Activated naive CD4-positive, alpha-beta T cell treated with anti-CD3 and anti-CD28 coated beads, Interleukin-2, amount 10 ng/mL, durations not matched to agents 7 days and 5 days (primary cell): ENCODE data around the gene CKB.

Experiments
- CTCF ChIA-PET: fragments of 350-600 bp; sonication (Branson Sonifier 250); formaldehyde crosslinking; loops from one replicate; lab custom pipeline; 2021; ENCODE audit warnings: antibody characterized with exemption; lab: Charles Lee
- DNase-seq: peaks from one replicate; pipeline ENCODE4 v3.0.0-alpha.2; 2020
- H3K27ac Mint-ChIP-seq: one replicate; pipeline ENCODE4 v1.8.0; 2021; ENCODE audit warnings: mild to moderate bottlenecking, moderate library complexity, mixed read lengths
- H3K27me3 Mint-ChIP-seq: one replicate; pipeline ENCODE4 v1.8.0; 2021; ENCODE audit warnings: mild to moderate bottlenecking, mixed read lengths
- H3K36me3 Mint-ChIP-seq: one replicate; pipeline ENCODE4 v1.8.0; 2021; ENCODE audit warnings: mixed read lengths
- H3K4me1 Mint-ChIP-seq: one replicate; pipeline ENCODE4 v1.8.0; 2021; ENCODE audit warnings: mixed read lengths
- H3K4me3 Mint-ChIP-seq: one replicate; pipeline ENCODE4 v1.8.0; 2021; ENCODE audit warnings: mild to moderate bottlenecking, moderate library complexity, mixed read lengths
- H3K9me3 Mint-ChIP-seq: one replicate; pipeline ENCODE4 v1.8.0; 2021; ENCODE audit warnings: mixed read lengths

Gene CKB

GRCh38 chr14:103522649-103523574 is at the start of gene CKB:
CKB (minus strand) TSS chr14:103522830; CDS start chr14:103522493, 337 bp downstream.
- Mint-ChIP-seq H3K27ac (no peak within 1 kb of the TSS), H3K4me3 (peak within 1 kb of the TSS; percentile 55), H3K4me1 (peaks cover 29% of the 10 kb centered on the region), H3K9me3 (no peaks in the 10 kb centered on the region), H3K36me3 (no peaks in the 10 kb centered on the region), H3K27me3 (peaks cover 84% of the 10 kb centered on the region)
- CTCF ChIA-PET = no interaction called here
- DNase-seq = peak; percentile 41

DNA sequence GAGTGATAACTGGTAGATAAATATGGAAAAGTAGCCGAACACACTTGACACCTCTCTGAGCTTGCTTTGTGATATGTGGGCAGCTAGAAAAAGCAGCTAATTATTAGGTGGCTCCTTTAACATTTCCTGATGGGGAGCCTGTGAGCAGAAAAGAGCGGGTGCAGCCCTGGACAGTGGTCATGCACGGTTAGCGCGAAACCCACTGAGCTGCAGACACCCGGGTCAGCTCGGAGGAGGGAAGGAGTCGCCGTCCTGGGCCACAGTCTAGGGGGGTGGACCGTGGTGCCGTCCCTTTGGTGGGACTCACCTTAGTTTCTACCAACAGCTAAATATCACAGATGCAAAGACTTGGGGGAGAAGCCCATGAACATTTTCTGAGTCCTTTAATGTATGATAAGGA is 46.8 kb upstream of the CKB start:
- CTCF ChIA-PET = no interaction called here
- DNase-seq = no peak
- H3K9me3 Mint-ChIP-seq = no peaks in the 10 kb centered on the region
- peaks cover 15% of the 10 kb centered on the region for H3K4me1 Mint-ChIP-seq
- H3K27ac Mint-ChIP-seq = no peak overlapping the region
- H3K27me3 Mint-ChIP-seq = no peaks in the 10 kb centered on the region
- peaks cover 13% of the 10 kb centered on the region for H3K36me3 Mint-ChIP-seq
- H3K4me3 Mint-ChIP-seq = no peak overlapping the region

DNA sequence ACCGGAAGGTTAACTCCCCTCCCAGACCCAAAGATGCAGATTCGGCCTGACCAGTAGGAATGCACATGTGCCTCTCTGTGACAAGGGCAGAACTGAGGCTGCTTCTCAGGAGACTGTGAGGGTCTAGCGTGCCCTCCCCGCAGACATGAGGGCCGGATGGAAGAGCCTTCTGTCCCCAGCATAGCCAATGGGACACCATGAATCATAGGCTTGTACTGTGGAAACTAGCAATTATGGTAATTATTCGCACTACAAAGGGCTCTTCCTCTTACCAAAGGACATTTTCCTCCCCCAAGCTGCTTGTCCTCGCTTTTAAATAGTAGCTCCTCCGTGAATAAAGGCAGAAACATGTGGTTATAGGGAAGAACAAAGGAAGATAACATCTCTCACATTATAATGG is 46.3 kb upstream of the CKB start:
- Mint-ChIP-seq H3K4me3 (no peak overlapping the region), H3K4me1 (peaks cover 18% of the 10 kb centered on the region), H3K27ac (no peak overlapping the region), H3K27me3 (no peaks in the 10 kb centered on the region), H3K36me3 (peaks cover 9% of the 10 kb centered on the region), H3K9me3 (no peaks in the 10 kb centered on the region)
- no peak for DNase-seq
- CTCF ChIA-PET = no interaction called here

GRCh38 chr14:103563844-103564505 is 41.3 kb upstream of the CKB start:
- Mint-ChIP-seq H3K9me3 (no peaks in the 10 kb centered on the region), H3K27me3 (no peaks in the 10 kb centered on the region), H3K4me1 (peaks cover 53% of the 10 kb centered on the region), H3K4me3 (peak overlapping the region; percentile 91), H3K36me3 (peaks cover 26% of the 10 kb centered on the region), H3K27ac (peak overlapping the region; percentile 64)
- no peak for DNase-seq
- CTCF ChIA-PET = interaction anchor here (1.5 to 1.9 kb wide), 2 partner anchors 43 to 45 kb away, joined by 4 to 5 read pairs; no protein-coding TSS in a partner anchor

DNA sequence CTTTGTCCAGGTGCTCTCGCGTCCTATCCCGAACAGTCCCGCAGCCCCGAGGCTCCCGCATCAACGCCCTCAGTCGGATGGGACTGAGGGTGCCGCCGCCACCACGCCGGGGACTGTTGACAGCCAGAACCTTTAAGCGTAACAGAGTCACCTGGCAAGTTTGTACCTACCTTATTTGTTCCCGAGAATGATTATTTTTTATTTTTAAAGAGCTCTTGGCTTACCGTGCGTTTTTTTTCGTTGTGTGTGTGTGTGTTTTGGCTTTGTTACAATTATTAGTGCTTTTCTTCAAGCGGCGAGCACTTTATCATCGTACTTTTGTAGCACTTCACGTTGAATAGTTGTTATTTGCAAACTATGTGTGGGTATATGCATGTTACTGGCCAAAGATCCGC is 40.6 kb upstream of the CKB start:
- DNase-seq = no peak
- no peaks in the 10 kb centered on the region for H3K27me3 Mint-ChIP-seq
- H3K27ac Mint-ChIP-seq = peak overlapping the region; percentile 86
- peak overlapping the region; percentile 91 for H3K4me3 Mint-ChIP-seq
- peaks cover 30% of the 10 kb centered on the region for H3K36me3 Mint-ChIP-seq
- peaks cover 60% of the 10 kb centered on the region for H3K4me1 Mint-ChIP-seq
- CTCF ChIA-PET = interaction anchor here (1.5 kb wide), 1 partner anchor 45 kb away, joined by 5 read pairs; no protein-coding TSS in a partner anchor
- H3K9me3 Mint-ChIP-seq = no peaks in the 10 kb centered on the region

DNA sequence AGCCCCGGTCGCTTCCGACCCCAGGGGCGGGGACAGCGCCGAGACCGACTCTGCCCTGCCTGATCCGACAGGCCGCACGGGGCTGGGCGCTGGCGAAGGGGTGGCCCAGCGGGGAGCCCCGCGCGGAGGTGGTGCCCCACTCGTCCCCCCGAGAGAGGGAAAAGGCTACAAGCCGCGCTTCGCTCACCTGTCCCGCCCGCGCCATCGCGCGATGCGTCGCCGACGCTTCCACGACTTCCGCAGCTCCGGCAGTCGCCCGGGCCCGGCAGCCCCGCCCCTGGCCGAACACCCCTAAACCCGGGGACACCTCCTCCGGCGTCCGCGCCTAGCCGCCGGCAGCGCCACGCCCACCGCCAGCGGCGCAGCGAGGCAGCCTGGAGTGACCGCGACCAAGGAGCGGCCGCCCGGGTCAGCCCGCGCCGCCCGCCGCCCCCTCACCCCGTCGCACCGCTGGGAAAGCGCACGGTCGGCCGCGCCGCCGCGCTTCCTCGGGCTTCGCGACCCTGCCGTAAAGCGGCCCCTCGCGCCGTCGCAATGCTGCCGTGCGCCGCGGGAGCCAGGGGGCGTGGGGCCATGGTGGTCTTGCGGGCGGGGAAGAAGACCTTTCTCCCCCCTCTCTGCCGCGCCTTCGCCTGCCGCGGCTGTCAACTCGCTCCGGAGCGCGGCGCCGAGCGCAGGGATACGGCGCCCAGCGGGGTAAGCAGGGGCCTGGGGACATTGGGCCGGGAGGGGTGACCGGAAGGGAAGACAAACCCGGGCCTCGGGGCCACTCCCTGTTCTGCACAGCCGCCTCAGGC is 40.0 kb upstream of the CKB start, which contains the start of the genes BAG5 and COA8:
BAG5 (minus strand) TSS at position 229 of the 797 bp plus-strand sequence. CDS start 1,493 bp downstream, outside the sequence.
COA8 (plus strand) TSS at position 532 of the 797 bp plus-strand sequence; CDS start at position 574, 42 bp downstream.
- Mint-ChIP-seq H3K36me3 (peaks cover 31% of the 10 kb centered on the region), H3K27me3 (no peaks in the 10 kb centered on the region), H3K27ac (peak within 1 kb of the TSS; percentile 94), H3K9me3 (no peaks in the 10 kb centered on the region), H3K4me1 (peaks cover 62% of the 10 kb centered on the region), H3K4me3 (peak within 1 kb of the TSS; percentile 91)
- DNase-seq = peak; percentile 91
- CTCF ChIA-PET = interaction anchor here (1.3 to 1.6 kb wide), 3 partner anchors 9 to 171 kb away, joined by 3 to 5 read pairs (median 4); no protein-coding TSS in a partner anchor

DNA sequence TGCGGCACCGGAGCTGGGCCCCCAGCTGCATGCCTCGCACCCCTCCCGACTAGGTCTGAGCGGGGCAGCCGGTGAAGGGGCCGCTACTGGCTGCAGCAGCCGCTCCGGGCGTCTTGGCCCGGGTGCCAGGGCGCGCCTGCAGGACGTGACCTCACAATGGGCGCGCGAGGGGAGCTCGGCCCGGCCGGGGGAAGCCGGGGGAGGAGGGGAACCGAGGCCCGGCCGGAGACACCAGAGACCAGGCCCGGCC is 39.5 kb upstream of the CKB start:
- H3K4me1 Mint-ChIP-seq = peaks cover 67% of the 10 kb centered on the region

DNA sequence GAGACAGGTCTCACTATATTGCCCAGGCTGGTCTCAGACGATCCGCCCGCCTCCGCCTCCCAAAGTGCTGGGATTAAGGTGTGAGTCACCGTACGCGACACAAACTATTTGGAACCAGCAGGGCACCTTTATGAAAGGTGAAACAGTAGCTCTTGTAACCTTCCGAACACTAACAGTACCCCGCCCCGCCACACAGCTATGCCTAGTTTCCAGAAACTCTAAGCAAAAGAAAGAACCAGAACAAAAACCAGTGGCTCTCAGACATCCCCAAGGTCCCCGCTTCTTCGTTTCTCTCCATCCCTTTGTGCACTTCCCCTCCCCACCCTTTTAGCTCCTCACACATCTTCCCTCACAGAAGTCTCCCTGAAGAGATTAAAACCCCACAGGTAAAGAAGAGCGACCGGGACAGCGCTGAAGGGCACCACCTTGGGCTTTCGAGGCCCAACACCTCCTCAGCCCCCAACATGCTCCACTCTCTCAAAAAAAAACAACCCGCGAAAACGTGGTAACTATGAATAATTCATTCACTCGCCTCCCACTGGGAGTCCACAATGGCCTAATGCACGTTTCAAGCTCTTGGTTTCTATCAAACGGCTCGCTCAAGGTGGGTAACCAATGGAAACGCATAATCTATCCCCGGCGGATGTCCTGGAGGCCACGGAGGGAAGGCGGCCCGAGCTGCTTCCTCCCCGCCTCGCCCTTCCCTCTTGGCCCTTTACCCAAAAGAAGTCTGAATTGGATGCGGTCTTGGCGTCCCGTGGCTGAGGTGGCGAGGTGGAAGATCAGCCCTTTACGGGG is 39.0 kb upstream of the CKB start:
- peak; percentile 71 for DNase-seq
- peak overlapping the region; percentile 91 for H3K4me3 Mint-ChIP-seq
- peaks cover 33% of the 10 kb centered on the region for H3K36me3 Mint-ChIP-seq
- no peaks in the 10 kb centered on the region for H3K9me3 Mint-ChIP-seq
- peak overlapping the region; percentile 94 for H3K27ac Mint-ChIP-seq
- H3K27me3 Mint-ChIP-seq = no peaks in the 10 kb centered on the region
- CTCF ChIA-PET = interaction anchor here (1.2 to 1.6 kb wide), 3 partner anchors 10 to 170 kb away, joined by 3 to 4 read pairs (median 4); no protein-coding TSS in a partner anchor
- peaks cover 68% of the 10 kb centered on the region for H3K4me1 Mint-ChIP-seq

More for the DNA sequence above, 39.5 kb upstream of the CKB start:
- Mint-ChIP-seq H3K9me3 (no peaks in the 10 kb centered on the region), H3K27ac (peak overlapping the region; percentile 94), H3K27me3 (no peaks in the 10 kb centered on the region), H3K4me3 (peak overlapping the region; percentile 91), H3K36me3 (peaks cover 33% of the 10 kb centered on the region)
- no peak for DNase-seq
- CTCF ChIA-PET = interaction anchor here (1.2 to 1.6 kb wide), 3 partner anchors 9 to 171 kb away, joined by 3 to 4 read pairs (median 4); no protein-coding TSS in a partner anchor

GRCh38 chr14:103560691-103561090 is 38.1 kb upstream of the CKB start:
- H3K4me1 Mint-ChIP-seq = peaks cover 62% of the 10 kb centered on the region
- peaks cover 31% of the 10 kb centered on the region for H3K36me3 Mint-ChIP-seq
- DNase-seq = no peak
- no peaks in the 10 kb centered on the region for H3K9me3 Mint-ChIP-seq
- peak overlapping the region; percentile 91 for H3K4me3 Mint-ChIP-seq
- CTCF ChIA-PET = interaction anchor here (1.2 kb wide), 1 partner anchor 42 kb away, joined by 4 read pairs; no protein-coding TSS in a partner anchor
- H3K27ac Mint-ChIP-seq = peak overlapping the region; percentile 94
- no peaks in the 10 kb centered on the region for H3K27me3 Mint-ChIP-seq

DNA sequence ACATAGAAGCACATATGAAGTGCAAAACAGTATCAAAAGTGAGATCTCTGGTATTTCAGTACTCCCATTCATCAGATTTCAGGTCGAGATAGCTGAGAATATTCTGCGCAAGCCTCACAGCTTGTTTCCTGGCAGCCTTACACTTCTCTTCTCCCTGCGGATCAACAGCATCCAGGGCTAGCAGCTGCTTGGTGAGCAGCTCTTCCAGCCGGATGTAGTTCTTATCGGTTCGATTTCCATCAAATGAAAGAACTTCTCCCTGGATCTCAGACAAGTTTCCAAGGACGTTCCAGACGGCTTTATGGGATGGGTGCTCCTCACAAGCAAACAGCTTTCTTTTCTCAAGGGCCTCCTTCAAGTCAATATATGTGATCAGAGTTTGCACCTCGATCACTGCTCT is 37.1 kb upstream of the CKB start:
- Mint-ChIP-seq H3K4me3 (no peak overlapping the region), H3K4me1 (peaks cover 56% of the 10 kb centered on the region), H3K36me3 (peaks cover 32% of the 10 kb centered on the region), H3K27ac (peak overlapping the region; percentile 60), H3K9me3 (no peaks in the 10 kb centered on the region), H3K27me3 (no peaks in the 10 kb centered on the region)
- CTCF ChIA-PET = no interaction called here
- DNase-seq = no peak

GRCh38 chr14:103558071-103558882 is 35.6 kb upstream of the CKB start:
- Mint-ChIP-seq H3K27ac (no peak overlapping the region), H3K4me3 (no peak overlapping the region), H3K36me3 (peaks cover 30% of the 10 kb centered on the region), H3K27me3 (no peaks in the 10 kb centered on the region), H3K9me3 (no peaks in the 10 kb centered on the region), H3K4me1 (peaks cover 44% of the 10 kb centered on the region)
- DNase-seq = no peak
- CTCF ChIA-PET = interaction anchor here (1.8 kb wide), 1 partner anchor 11 kb away, joined by 7 read pairs; no protein-coding TSS in a partner anchor
